Endodermal cell (in vitro differentiated cells): Measurements from ENCODE around the gene DIS3L. TPM values are rescaled to one million over a fixed set of nuclear protein-coding genes. Genes with fewer than 3 reads are reported as not detected.
"Not testable (repeated sequence)": the region's sequence is repeated elsewhere in the genome, so short reads cannot be mapped to it uniquely, and the experiment has no call there.

Experiments used
- DNase-seq: peaks from one replicate; pipeline ENCODE4 v3.0.0-alpha.2; 2017
- H3K27ac ChIP-seq: 2 replicates; pipeline ENCODE4 v1.5.1; 2013; ENCODE audit warnings: mild to moderate bottlenecking, low read depth, low read length, moderate library complexity
- H3K27me3 ChIP-seq: 2 replicates; pipeline ENCODE4 v1.6.1; 2013; ENCODE audit warnings: mild to moderate bottlenecking, low read length, moderate library complexity; ENCODE audit not compliant: insufficient read depth, control insufficient read depth, poor library complexity, severe bottlenecking
- H3K36me3 ChIP-seq: 2 replicates; pipeline ENCODE4 v1.7.0; 2013; ENCODE audit warnings: mild to moderate bottlenecking, low read length, moderate library complexity; ENCODE audit not compliant: control insufficient read depth, insufficient read depth
- H3K4me1 ChIP-seq: one replicate; pipeline ENCODE4 v1.7.0; 2013; ENCODE audit warnings: low read length; ENCODE audit not compliant: control insufficient read depth, insufficient read depth
- H3K4me3 ChIP-seq: 2 replicates; pipeline ENCODE4 v1.5.1; 2013; ENCODE audit warnings: mild to moderate bottlenecking, low read length, moderate library complexity
- H3K9ac ChIP-seq: 2 replicates; pipeline ENCODE4 v1.6.1; 2013; ENCODE audit warnings: mild to moderate bottlenecking, low read length, moderate library complexity; ENCODE audit not compliant: poor library complexity, severe bottlenecking; ENCODE audit errors: extremely low read depth
- H3K9me3 ChIP-seq: 2 replicates; pipeline ENCODE4 v1.6.1; 2013; ENCODE audit warnings: mild to moderate bottlenecking, low read length, moderate library complexity; ENCODE audit not compliant: control insufficient read depth
- H3K27ac Mint-ChIP-seq: 2 replicates; pipeline ENCODE4 v1.8.0; 2020; ENCODE audit warnings: mixed read lengths
- H3K27me3 Mint-ChIP-seq: 2 replicates; pipeline ENCODE4 v1.8.0; 2021; ENCODE audit warnings: mild to moderate bottlenecking, mixed read lengths; ENCODE audit not compliant: insufficient read depth
- H3K36me3 Mint-ChIP-seq: 2 replicates; pipeline ENCODE4 v1.8.0; 2020; ENCODE audit warnings: low read depth, mixed read lengths
- H3K4me1 Mint-ChIP-seq: 2 replicates; pipeline ENCODE4 v1.8.0; 2020; ENCODE audit warnings: mixed read lengths
- H3K4me3 Mint-ChIP-seq: 2 replicates; pipeline ENCODE4 v1.8.0; 2020; ENCODE audit warnings: mild to moderate bottlenecking, moderate library complexity, mixed read lengths
- H3K9me3 Mint-ChIP-seq: 2 replicates; pipeline ENCODE4 v1.8.0; 2020; ENCODE audit warnings: mild to moderate bottlenecking, mixed read lengths
- CTCF ChIP-seq: fragments of 200-600 bp; sonication (generic); conservative IDR thresholded peaks from 2 replicates; pipeline ENCODE4 v1.5.0; 2021; ENCODE audit warnings: antibody characterized with exemption, mild to moderate bottlenecking
- WGBS, 2 experiments: methylation state at CpG; one replicate each; pipeline versions ENCODE4 v1.1.5 to v1.1.7; 2013; ENCODE audit warnings: missing lambda C conversion rate in 2 of 2, mixed read lengths in 1 of 2; ENCODE audit not compliant: insufficient coverage in 1 of 2, insufficient read length in 1 of 2; 5-methylcytosine and 5-hydroxymethylcytosine counted together
- total RNA-seq, 2 donors: library from RNA; stranded (reverse); fragmentation: NEBNext Ultra II Directional in 1 of 2; extraction: Animal tissue kit (Norgen Biotek cat#: 25700) in 1 of 2; gene quantifications; 2 replicates in 1 of 2; 3 replicates in 1 of 2; pipeline ENCODE4 v1.2.1, GENCODE V29; 2021

The DIS3L gene
- total RNA-seq, 2 donors from 2014 or later, result 26.3 to 38.4 TPM

GRCh38 chr15:66374179-66374578, 80.8 kb downstream of the DIS3L start:
- Mint-ChIP-seq H3K9me3 (peaks cover 14% of the 10 kb centered on the region), H3K4me1 (peaks cover 3% of the 10 kb centered on the region), H3K27ac (no peak overlapping the region), H3K4me3 (no peak overlapping the region), H3K36me3 (no peaks in the 10 kb centered on the region), H3K27me3 (no peaks in the 10 kb centered on the region)
- Histone ChIP-seq H3K4me1 (no peaks in the 10 kb centered on the region), H3K9ac (no peak overlapping the region), H3K27ac (no peak overlapping the region), H3K36me3 (no peaks in the 10 kb centered on the region), H3K9me3 (peaks cover 4% of the 10 kb centered on the region), H3K27me3 (no peaks in the 10 kb centered on the region), H3K4me3 (no peak overlapping the region)
- 90 to 92% methylated on average over 2 to 4 of the region's 4 CpGs for WGBS, 2 experiments
- no peak for DNase-seq
- no peak for TF ChIP-seq CTCF

- H3K9ac ChIP-seq, result no peak overlapping the region
- no peak overlapping the region for H3K27ac Mint-ChIP-seq
Measured at GRCh38 chr15:66378814-66379430, 85.6 kb downstream of the DIS3L start.

GRCh38 chr15:66381376-66381775, 88.0 kb downstream of the DIS3L start:
- not testable (repeated sequence) for H3K4me3 Mint-ChIP-seq, DNase-seq, H3K4me3 ChIP-seq, H3K9ac ChIP-seq, H3K27ac ChIP-seq, H3K27me3 Mint-ChIP-seq, H3K36me3 Mint-ChIP-seq, H3K27ac Mint-ChIP-seq, H3K9me3 ChIP-seq, H3K36me3 ChIP-seq, H3K9me3 Mint-ChIP-seq, H3K4me1 ChIP-seq, H3K4me1 Mint-ChIP-seq, H3K27me3 ChIP-seq
- 90 to 92% methylated on average over 2 of the region's 2 CpGs for WGBS, 2 experiments

More at GRCh38 chr15:66378814-66379430, 85.6 kb downstream of the DIS3L start:
- no peak overlapping the region for H3K4me3 Mint-ChIP-seq
- peaks cover 13% of the 10 kb centered on the region for H3K9me3 Mint-ChIP-seq
- Histone ChIP-seq H3K4me3 (no peak overlapping the region), H3K36me3 (no peaks in the 10 kb centered on the region), H3K27ac (no peak overlapping the region), H3K9me3 (peaks cover 4% of the 10 kb centered on the region), H3K27me3 (no peaks in the 10 kb centered on the region), H3K4me1 (no peaks in the 10 kb centered on the region)
- no peaks in the 10 kb centered on the region for H3K27me3 Mint-ChIP-seq
- DNase-seq, result no peak
- 86 to 93% methylated on average over 6 to 7 of the region's 7 CpGs for WGBS, 2 experiments
- no peaks in the 10 kb centered on the region for H3K36me3 Mint-ChIP-seq
- no peaks in the 10 kb centered on the region for H3K4me1 Mint-ChIP-seq
- no peak for TF ChIP-seq CTCF

Other genes starting within 250 kb of the DIS3L start
- gene MEGF11, start 39.8 kb upstream of the DIS3L start, total RNA-seq, result 1 to 10 TPM in 1 of 2 donors, under 1 TPM in 1; 0.73 to 1.2 TPM
- gene TIPIN, start 63.1 kb downstream of the DIS3L start, total RNA-seq, result 10 to 100 TPM; 19.7 to 25.5 TPM
- 10 to 100 TPM; 73.7 to 81.2 TPM for gene MAP2K1, start 93.3 kb downstream of the DIS3L start, total RNA-seq
- gene SNAPC5, start 204.2 kb downstream of the DIS3L start, total RNA-seq, result 10 to 100 TPM; 25.4 to 27.4 TPM
- gene RPL4, start 211.3 kb downstream of the DIS3L start, total RNA-seq, result 1,000 to 10,000 TPM; 2,700 to 3,227 TPM
- 10 to 100 TPM; 37.3 to 44.2 TPM for gene ZWILCH, start 211.8 kb downstream of the DIS3L start, total RNA-seq